MM.1S (cell line): Measurements from ENCODE around the gene TET2.

Experiments
- DNase-seq: peaks from one replicate; pipeline ENCODE4 v3.0.0-alpha.2; 2015
- H2AFZ ChIP-seq: fragments of 300-600 bp; sonication (generic); 2 replicates; pipeline ENCODE4 v1.6.0; 2016; ENCODE audit warnings: antibody characterized with exemption, low read length
- H3F3A ChIP-seq: fragments of 300-600 bp; sonication (generic); 2 replicates; pipeline ENCODE4 v1.6.1; 2016; ENCODE audit warnings: mild to moderate bottlenecking, antibody characterized with exemption, low read length, moderate library complexity, mixed read lengths; ENCODE audit not compliant: insufficient read depth
- H3K27ac ChIP-seq: fragments of 300-600 bp; sonication (generic); 2 replicates; pipeline ENCODE4 v1.5.1; 2016; ENCODE audit warnings: mild to moderate bottlenecking, low read length
- H3K27me3 ChIP-seq: fragments of 300-600 bp; sonication (generic); replicated peaks from 2 replicates; pipeline ENCODE4 v1.6.0; 2016; ENCODE audit warnings: low read length; ENCODE audit not compliant: insufficient read depth
- H3K36me3 ChIP-seq: fragments of 300-600 bp; sonication (generic); replicated peaks from 2 replicates; pipeline ENCODE4 v1.6.1; 2016; ENCODE audit warnings: mild to moderate bottlenecking, low read length, mixed read lengths; ENCODE audit not compliant: insufficient read depth
- H3K4me1 ChIP-seq: fragments of 300-600 bp; sonication (generic); 2 replicates; pipeline ENCODE4 v1.6.1; 2016; ENCODE audit warnings: low read length, mixed read lengths
- H3K4me2 ChIP-seq: fragments of 300-600 bp; sonication (generic); 2 replicates; pipeline ENCODE4 v1.6.0; 2016; ENCODE audit warnings: low read depth, low read length
- H3K4me3 ChIP-seq: fragments of 300-600 bp; sonication (generic); 2 replicates; pipeline ENCODE4 v1.5.1; 2016; ENCODE audit warnings: low read length, mixed read lengths
- H3K79me2 ChIP-seq: fragments of 300-600 bp; sonication (generic); 2 replicates; pipeline ENCODE4 v1.6.1; 2016; ENCODE audit warnings: mixed run types, low read length, mixed read lengths
- H3K9ac ChIP-seq: fragments of 300-600 bp; sonication (generic); 2 replicates; pipeline ENCODE4 v1.6.1; 2016; ENCODE audit warnings: low read length, mixed read lengths
- H3K9me2 ChIP-seq: fragments of 300-600 bp; sonication (generic); replicated peaks from 2 replicates; pipeline ENCODE4 v1.6.1; 2016; ENCODE audit warnings: mild to moderate bottlenecking, low read length, mixed read lengths; ENCODE audit not compliant: insufficient read depth
- H3K9me3 ChIP-seq: fragments of 300-600 bp; sonication (generic); replicated peaks from 2 replicates; pipeline ENCODE4 v1.6.1; 2016; ENCODE audit warnings: mild to moderate bottlenecking, low read length, mixed read lengths; ENCODE audit not compliant: insufficient read depth
- H4K20me1 ChIP-seq: fragments of 300-600 bp; sonication (generic); 2 replicates; pipeline ENCODE4 v1.6.1; 2016; ENCODE audit warnings: mild to moderate bottlenecking, low read length, moderate library complexity, mixed read lengths; ENCODE audit not compliant: insufficient read depth
- CTCF ChIP-seq: fragments of 300-600 bp; sonication (generic); IDR thresholded peaks from 2 replicates; pipeline ENCODE4 v1.5.1; 2016; ENCODE audit warnings: antibody characterized with exemption, low read length, mixed read lengths
- EZH2 ChIP-seq: fragments of 300-600 bp; sonication (generic); optimal IDR thresholded peaks from 2 replicates; pipeline ENCODE3; 2017; ENCODE audit warnings: low read depth, mild to moderate bottlenecking, antibody characterized with exemption, low read length, mixed read lengths
- EZH2phosphoT487 ChIP-seq: fragments of 300-600 bp; sonication (generic); IDR thresholded peaks from 2 replicates; pipeline ENCODE4 v1.6.1; 2018; ENCODE audit warnings: antibody characterized with exemption, low read length

TET2 gene

DNA sequence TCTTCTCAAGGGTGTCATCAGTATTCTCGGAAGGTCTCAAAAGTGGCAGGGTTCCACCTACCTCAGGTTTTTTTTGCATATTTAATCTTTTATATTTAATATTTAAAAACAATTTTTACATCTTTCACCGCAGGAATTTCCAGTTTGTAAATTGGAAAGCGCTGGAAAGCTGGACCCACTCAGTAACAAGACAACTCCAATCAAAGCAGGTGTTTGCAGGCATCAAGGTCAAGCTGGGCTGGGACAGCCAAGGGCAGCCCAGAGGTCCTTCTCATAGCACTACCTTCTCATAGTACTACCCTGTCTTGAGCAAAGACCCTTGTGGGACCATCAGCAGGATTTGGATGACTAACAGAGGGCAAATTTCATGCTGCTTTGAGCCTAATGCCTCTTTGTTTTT lies 160.1 kb downstream of the TET2 start:
- H3K4me2 ChIP-seq: no peak overlapping the region
- no peaks in the 10 kb centered on the region for H3K27me3 ChIP-seq
- H3K9ac ChIP-seq: no peak overlapping the region
- H3K79me2 ChIP-seq: no peaks in the 10 kb centered on the region
- TF ChIP-seq EZH2phosphoT487: no peak
- no peak for TF ChIP-seq CTCF
- TF ChIP-seq EZH2: no peak
- no peak overlapping the region for H2AFZ ChIP-seq
- peak overlapping the region; percentile 44; the same call in 1 of the 2 replicates for H3K27ac ChIP-seq
- H3K4me3 ChIP-seq: no peak overlapping the region
- H3K9me3 ChIP-seq: no peaks in the 10 kb centered on the region
- H3K9me2 ChIP-seq: no peaks in the 10 kb centered on the region
- H3F3A ChIP-seq: peaks cover 5% of the 10 kb centered on the region; the same call in 1 of the 2 replicates
- H4K20me1 ChIP-seq: no peaks in the 10 kb centered on the region
- H3K4me1 ChIP-seq: peaks cover 24% of the 10 kb centered on the region
- DNase-seq: no peak
- no peaks in the 10 kb centered on the region for H3K36me3 ChIP-seq

DNA sequence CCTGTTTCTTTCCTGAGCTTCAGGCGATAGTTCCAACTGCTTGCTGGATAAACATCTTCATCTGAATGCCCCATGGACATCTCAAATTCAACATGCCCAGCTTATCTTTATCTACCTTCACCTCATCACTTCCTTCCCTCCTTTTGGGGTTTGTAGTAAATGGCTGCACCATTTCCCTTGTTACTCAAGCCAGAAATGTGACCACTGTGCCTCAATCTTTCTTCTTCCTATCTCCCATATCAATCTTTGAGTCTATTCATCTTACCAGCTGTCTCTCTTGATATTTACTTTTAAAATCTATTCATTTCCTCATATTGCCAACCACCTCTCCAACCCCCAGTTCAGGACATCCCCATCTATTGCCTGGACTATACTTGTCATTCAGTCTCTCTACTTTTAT lies 171.8 kb downstream of the TET2 start:
- no peaks in the 10 kb centered on the region for H3K4me1 ChIP-seq
- H3K36me3 ChIP-seq: no peaks in the 10 kb centered on the region
- no peaks in the 10 kb centered on the region for H3K27me3 ChIP-seq
- no peaks in the 10 kb centered on the region for H3F3A ChIP-seq
- H4K20me1 ChIP-seq: no peaks in the 10 kb centered on the region
- H3K9ac ChIP-seq: no peak overlapping the region
- no peak for TF ChIP-seq EZH2phosphoT487
- TF ChIP-seq CTCF: no peak
- TF ChIP-seq EZH2: no peak
- H3K4me3 ChIP-seq: no peak overlapping the region
- H3K4me2 ChIP-seq: no peak overlapping the region
- no peaks in the 10 kb centered on the region for H3K9me2 ChIP-seq
- no peak for DNase-seq
- no peaks in the 10 kb centered on the region for H3K9me3 ChIP-seq
- H2AFZ ChIP-seq: no peak overlapping the region
- H3K27ac ChIP-seq: no peak overlapping the region
- no peaks in the 10 kb centered on the region for H3K79me2 ChIP-seq

DNA sequence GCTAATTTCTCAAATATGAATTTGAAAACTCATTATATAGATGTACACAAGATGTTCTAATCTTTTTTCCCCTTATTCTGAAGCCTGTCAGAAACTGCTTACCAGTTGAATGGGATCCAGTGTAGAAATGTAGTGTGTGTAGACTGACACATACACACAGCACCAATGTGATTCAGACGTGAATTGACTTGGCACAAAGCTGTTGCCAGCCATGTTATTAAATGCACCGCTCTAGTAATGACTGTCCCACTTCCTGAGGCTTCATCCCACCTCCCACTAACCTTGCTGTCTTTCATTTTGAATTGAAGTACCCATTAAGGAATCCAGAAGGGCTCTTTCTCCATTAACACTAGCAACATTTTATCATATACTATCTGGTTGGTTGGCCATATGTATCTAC lies 180.5 kb downstream of the TET2 start:
- TF ChIP-seq EZH2: no peak
- TF ChIP-seq CTCF: no peak
- TF ChIP-seq EZH2phosphoT487: no peak
- Histone ChIP-seq H3F3A (no peaks in the 10 kb centered on the region), H3K27me3 (no peaks in the 10 kb centered on the region)

More for the DNA sequence above, 180.5 kb downstream of the TET2 start:
- DNase-seq: no peak
- Histone ChIP-seq H3K4me2 (no peak overlapping the region), H3K9me2 (no peaks in the 10 kb centered on the region), H3K27ac (no peak overlapping the region), H2AFZ (no peak overlapping the region), H3K36me3 (no peaks in the 10 kb centered on the region), H3K4me3 (no peak overlapping the region), H3K4me1 (no peaks in the 10 kb centered on the region), H3K9ac (no peak overlapping the region), H3K79me2 (no peaks in the 10 kb centered on the region), H3K9me3 (no peaks in the 10 kb centered on the region), H4K20me1 (no peaks in the 10 kb centered on the region)
